K562 (cell line): ENCODE results near the gene AAMP. TPM values are rescaled to one million over a fixed set of nuclear protein-coding genes. Genes with fewer than 3 reads are reported as not detected.

Experiments used
- CC2D1A ChIP-seq: fragments of 450-650 bp; IDR thresholded peaks from 2 replicates; pipeline ENCODE4 v1.6.1; 2017; ENCODE audit warnings: mild to moderate bottlenecking
- GTF3C2 ChIP-seq: IDR thresholded peaks from 3 replicates; pipeline ENCODE4 v1.6.1; 2011; ENCODE audit warnings: borderline replicate concordance, mild to moderate bottlenecking, moderate library complexity; ENCODE audit not compliant: insufficient read length; ENCODE audit errors: extremely low read depth
- HMBOX1 ChIP-seq: sonication (generic); IDR thresholded peaks from 2 replicates; pipeline ENCODE4 v1.6.1; 2016
- PRDM10 ChIP-seq: fragments of 450-650 bp; IDR thresholded peaks from 2 replicates; pipeline ENCODE4 v1.6.1; 2018; ENCODE audit not compliant: partially characterized antibody
- REST ChIP-seq, 2 experiments: fragments of 450-650 bp; formaldehyde crosslinking in 1 of 2; IDR thresholded peaks; 2 replicates each; pipeline versions ENCODE4 v1.4.0 to v1.6.1; 2014 to 2020; ENCODE audit warnings: mild to moderate bottlenecking in 2 of 2, borderline replicate concordance in 1 of 2, low read depth in 1 of 2
- SLC30A9 ChIP-seq: fragments of 250-450 bp; sonication (Bioruptor Pico); IDR thresholded peaks from 2 replicates; pipeline ENCODE4 v1.8.0; 2022; ENCODE audit warnings: mild to moderate bottlenecking, moderate library complexity
- SOX6 ChIP-seq: fragments of 450-650 bp; IDR thresholded peaks from 2 replicates; pipeline ENCODE4 v1.6.1; 2014; ENCODE audit warnings: mild to moderate bottlenecking
- TCF3 ChIP-seq: sonication (generic); formaldehyde crosslinking; IDR thresholded peaks from 2 replicates; pipeline ENCODE4 v1.4.0; 2020; ENCODE audit warnings: mild to moderate bottlenecking, missing genetic modification reagents
- ZNF24 ChIP-seq: fragments of 450-650 bp; IDR thresholded peaks from 2 replicates; pipeline ENCODE4 v1.6.1; 2016
- polyA plus RNA-seq, 8 experiments: library from polyadenylated mRNA; depleted of rRNA in 4 of 8; stranded (reverse) in 5 of 8; unstranded in 3 of 8; fragments of >200 nt; fragmentation: Nextera tagmentation in 2 of 8; fragmentation: Illumina TruSeq in 1 of 8; extraction: Ambion mirVana in 2 of 8; extraction: Trizol in 1 of 8; gene quantifications; 2 replicates each; pipeline versions ENCODE4 v1.2.1 to v1.2.3, GENCODE V29; 2011 to 2014; ENCODE audit warnings: inconsistent platforms in 1 of 8, missing spikeins in 1 of 8
- total RNA-seq, 7 experiments: library from RNA; depleted of rRNA in 6 of 7; stranded (reverse); fragments of >200 nt in 6 of 7; fragmentation: Illumina TruSeq in 2 of 7; extraction: Trizol in 2 of 7; gene quantifications; 2 replicates each; pipeline versions ENCODE4 v1.2.1 to v1.2.3, GENCODE V29; 2011 to 2021; ENCODE audit warnings: low replicate concordance in 1 of 7

The AAMP gene
- total and polyA plus RNA-seq, 9 of the 15 experiments (the other 6 are each of a cell fraction or from before 2014, with no cell fraction given) = 5.7 to 197 (median 94.1) TPM

- TF ChIP-seq PRDM10 = peak; percentile 19
- TF ChIP-seq REST (IDR thresholded peaks at IDR 0.05; ENCODE audit: borderline replicate concordance) = peak; percentile 92
- no peak for TF ChIP-seq REST (CRISPR knock-in tag; IDR thresholded peaks at IDR 0.05; ENCODE audit: low read depth)
- peak; percentile 25 for TF ChIP-seq GTF3C2
- peak; percentile 66; the same call in 1 of the 2 replicates for TF ChIP-seq ZNF24
- peak; percentile 27; the same call in 1 of the 2 replicates for TF ChIP-seq HMBOX1
- TF ChIP-seq CC2D1A = peak; percentile 77
- no peak for TF ChIP-seq TCF3 (CRISPR knock-in tag)
- TF ChIP-seq SOX6 = peak; percentile 23; the same call in 1 of the 2 replicates
- TF ChIP-seq SLC30A9 = no peak
Observed at GRCh38 chr2:218301176-218301819, 31.4 kb upstream of the AAMP start (continued).
